ENCODE measurements around the gene ELFN1.

The ELFN1 gene

DNA sequence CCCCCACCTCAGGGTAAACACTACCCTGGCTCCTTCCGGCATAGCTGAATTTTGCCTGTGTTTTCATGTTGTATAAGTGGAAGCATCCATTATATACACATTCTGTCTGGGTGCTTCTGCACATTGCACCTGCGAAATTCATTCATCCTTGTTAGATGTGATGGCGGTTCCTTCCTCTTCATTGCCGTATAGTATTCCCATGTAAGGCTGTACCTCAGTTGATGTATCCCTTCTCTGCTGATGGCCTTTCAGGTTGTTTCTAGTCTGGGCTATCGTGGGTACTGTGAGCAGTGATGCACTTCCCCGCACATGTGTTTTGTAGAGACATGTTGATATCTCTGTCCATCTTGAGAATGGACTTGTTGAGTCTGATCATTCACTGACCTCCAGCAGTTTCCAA, 28.9 kb downstream of the ELFN1 start:
- no peak overlapping the region for H3K27ac Mint-ChIP-seq
- peaks cover 6% of the 10 kb centered on the region for H3K27me3 Mint-ChIP-seq
- DNase-seq (no peak), ATAC-seq (no peak)
- no peaks in the 10 kb centered on the region for H3K36me3 Mint-ChIP-seq (ENCODE audit: low read depth)
- H3K4me1 Mint-ChIP-seq: no peaks in the 10 kb centered on the region
- peaks cover 8% of the 10 kb centered on the region for H3K9me3 Mint-ChIP-seq
- H3K4me3 Mint-ChIP-seq: no peak overlapping the region

DNA sequence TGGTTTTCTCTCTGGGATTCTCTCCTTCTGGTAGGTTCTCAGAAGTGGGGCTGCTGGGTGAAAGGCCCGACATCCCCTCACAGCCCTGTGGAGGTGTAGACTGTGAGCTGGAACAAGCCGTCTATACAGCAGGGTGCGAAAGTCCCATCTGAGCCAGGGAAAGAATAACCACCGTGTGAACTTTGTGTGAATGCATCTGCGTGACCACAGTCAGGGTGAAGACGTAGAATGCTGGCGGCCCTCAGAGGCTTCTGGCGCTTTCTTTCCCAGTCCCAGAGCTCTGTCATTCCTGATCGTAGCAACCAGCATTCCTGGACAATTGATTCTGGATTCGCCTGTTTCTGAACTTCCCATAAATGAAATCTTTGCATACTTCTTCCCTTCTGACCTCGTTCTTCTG, 30.0 kb downstream of the ELFN1 start:
- no peak overlapping the region for H3K27ac Mint-ChIP-seq
- peaks cover 8% of the 10 kb centered on the region for H3K9me3 Mint-ChIP-seq
- H3K36me3 Mint-ChIP-seq (ENCODE audit: low read depth): no peaks in the 10 kb centered on the region
- DNase-seq: no peak
- H3K4me3 Mint-ChIP-seq: no peak overlapping the region
- no peaks in the 10 kb centered on the region for H3K4me1 Mint-ChIP-seq
- peaks cover 6% of the 10 kb centered on the region for H3K27me3 Mint-ChIP-seq
- no peak for ATAC-seq

DNA sequence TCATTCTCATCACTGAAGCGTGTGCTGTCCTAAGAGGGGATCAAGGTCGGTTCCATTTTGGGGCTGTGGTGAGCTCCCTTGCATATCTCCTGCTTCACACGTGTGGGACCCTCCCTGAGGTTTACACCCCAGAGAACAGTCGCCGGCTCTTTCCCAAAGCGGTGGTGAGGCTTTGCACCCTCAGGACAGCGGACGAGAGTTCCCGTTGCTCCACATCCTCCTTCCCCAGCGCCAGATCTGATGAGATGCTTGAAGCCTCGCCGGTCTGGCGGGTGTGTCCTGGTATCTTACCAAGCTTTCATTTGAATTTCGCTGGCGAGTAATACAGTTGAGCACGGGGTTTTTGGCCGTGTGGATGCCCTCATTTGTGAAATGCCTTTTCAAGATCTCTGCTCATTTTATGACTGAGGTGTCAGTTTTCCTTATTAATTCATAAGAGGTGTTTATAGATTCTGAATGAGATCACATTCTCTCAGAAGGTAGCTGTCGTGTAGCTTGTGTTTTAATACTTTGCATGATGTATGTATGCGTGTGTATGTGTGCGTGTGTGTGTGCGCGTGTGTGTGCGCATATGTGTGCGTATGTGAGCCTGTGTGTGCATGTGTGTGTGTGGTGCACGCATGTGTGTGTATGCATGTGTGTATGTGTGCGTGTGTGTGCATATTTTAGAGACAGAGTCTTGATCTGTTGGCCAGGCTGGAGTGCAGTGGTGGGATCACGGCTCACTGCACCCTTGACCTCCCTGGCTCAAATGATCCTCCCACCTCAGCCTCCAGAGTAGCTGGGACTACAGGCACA, 30.7 kb downstream of the ELFN1 start:
- Mint-ChIP-seq H3K27ac (no peak overlapping the region), H3K27me3 (peaks cover 6% of the 10 kb centered on the region)
- DNase-seq: no peak

DNA sequence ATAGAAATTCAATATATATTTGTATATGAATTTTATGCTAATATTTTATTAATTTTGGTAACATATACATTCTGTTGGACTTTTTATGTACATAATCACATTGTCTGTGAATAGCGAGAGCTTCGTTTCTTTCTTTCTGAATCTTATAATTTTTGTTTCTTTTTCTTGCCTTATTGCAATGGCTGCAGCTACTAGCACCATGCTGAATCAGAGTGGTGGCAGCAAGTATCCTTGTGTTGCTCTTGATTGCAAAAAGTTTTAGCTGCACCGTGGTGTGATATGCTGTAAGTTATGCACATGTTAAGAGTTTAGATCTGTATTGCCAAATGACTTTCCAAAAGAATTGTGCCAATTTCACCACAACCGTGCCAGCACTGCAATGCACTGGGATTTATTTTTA, 32.6 kb downstream of the ELFN1 start:
- ATAC-seq: no peak
- Mint-ChIP-seq H3K36me3 (ENCODE audit: low read depth) (no peaks in the 10 kb centered on the region), H3K27me3 (peaks cover 4% of the 10 kb centered on the region), H3K4me1 (no peaks in the 10 kb centered on the region), H3K4me3 (no peak overlapping the region), H3K27ac (no peak overlapping the region), H3K9me3 (peaks cover 8% of the 10 kb centered on the region)
- no peak for DNase-seq

More for the DNA sequence above, 30.7 kb downstream of the ELFN1 start:
- Mint-ChIP-seq H3K9me3 (peaks cover 8% of the 10 kb centered on the region), H3K36me3 (ENCODE audit: low read depth) (no peaks in the 10 kb centered on the region), H3K4me3 (no peak overlapping the region), H3K4me1 (no peaks in the 10 kb centered on the region)
- no peak for ATAC-seq

DNA sequence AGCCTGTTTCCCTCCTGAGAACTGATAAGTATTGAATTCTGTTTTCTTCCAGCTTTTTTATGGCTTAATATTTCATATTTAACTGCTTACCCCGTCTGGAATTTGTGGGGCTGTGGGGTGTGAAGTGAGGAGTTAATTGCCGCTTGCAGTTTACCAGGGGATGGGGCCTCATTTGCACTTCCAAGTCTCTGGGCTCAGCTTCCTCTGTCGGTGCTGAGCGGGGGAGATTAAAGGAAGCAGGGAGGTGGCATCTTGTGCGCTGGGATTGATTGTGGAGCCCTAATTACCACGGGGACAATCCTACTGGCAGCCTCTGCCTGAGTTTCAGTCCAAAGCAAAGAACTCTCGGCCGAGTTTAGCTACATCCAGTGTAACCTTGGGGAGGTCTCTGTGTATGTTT, 33.4 kb downstream of the ELFN1 start:
- no peaks in the 10 kb centered on the region for H3K4me1 Mint-ChIP-seq
- DNase-seq: no peak
- no peak overlapping the region for H3K27ac Mint-ChIP-seq
- no peak overlapping the region for H3K4me3 Mint-ChIP-seq
- no peaks in the 10 kb centered on the region for H3K36me3 Mint-ChIP-seq (ENCODE audit: low read depth)
- ATAC-seq: no peak
- H3K9me3 Mint-ChIP-seq: peaks cover 8% of the 10 kb centered on the region
- H3K27me3 Mint-ChIP-seq: peaks cover 4% of the 10 kb centered on the region

DNA sequence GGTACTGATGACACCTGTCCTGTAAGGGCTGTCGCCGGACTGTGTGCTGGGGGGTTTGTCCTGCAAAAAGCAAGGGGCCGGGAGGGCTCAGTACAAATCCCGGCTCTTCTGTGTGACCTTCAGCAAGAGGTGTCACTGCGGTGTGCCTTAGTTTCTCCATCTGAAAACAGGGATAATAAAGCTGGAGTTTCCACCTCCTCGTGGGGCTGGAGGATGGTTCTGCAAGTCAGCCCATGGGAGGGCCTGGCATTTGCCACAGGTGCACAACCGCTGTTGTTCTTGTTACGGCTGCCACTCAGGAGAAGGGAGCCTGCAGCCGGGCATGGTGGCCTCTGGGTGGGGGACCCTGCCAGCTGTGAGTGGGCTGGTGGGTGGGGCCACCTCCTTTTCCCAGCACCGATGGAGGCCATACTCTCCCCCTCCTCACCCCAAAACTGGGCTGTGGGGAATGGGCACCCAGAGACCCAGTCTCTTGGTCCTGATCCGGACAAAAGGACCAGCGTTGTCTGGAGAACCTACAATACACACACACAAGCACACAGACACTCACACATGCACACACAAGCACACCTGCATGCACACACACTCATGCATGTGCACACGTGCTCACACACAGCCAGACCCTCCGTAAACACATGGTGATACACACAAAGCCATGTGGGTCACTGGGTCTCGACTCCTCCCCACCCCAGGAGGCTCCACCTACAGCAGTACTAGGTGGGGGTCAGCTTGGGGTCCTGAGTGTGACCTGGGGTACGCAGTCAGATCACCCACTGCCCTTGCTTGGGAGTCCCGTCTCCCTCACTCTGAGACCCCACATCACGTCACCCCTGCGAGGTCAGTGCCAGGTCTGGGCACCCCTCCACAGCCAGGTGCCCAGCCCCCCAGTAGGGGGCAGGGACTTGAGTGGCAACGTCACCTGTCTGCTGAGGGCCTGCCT, 34.1 kb downstream of the ELFN1 start:
- no peak for ATAC-seq
- Mint-ChIP-seq H3K4me1 (no peaks in the 10 kb centered on the region), H3K27me3 (peaks cover 4% of the 10 kb centered on the region), H3K4me3 (no peak overlapping the region), H3K9me3 (peaks cover 8% of the 10 kb centered on the region), H3K27ac (no peak overlapping the region), H3K36me3 (ENCODE audit: low read depth) (no peaks in the 10 kb centered on the region)
- no peak for DNase-seq

DNA sequence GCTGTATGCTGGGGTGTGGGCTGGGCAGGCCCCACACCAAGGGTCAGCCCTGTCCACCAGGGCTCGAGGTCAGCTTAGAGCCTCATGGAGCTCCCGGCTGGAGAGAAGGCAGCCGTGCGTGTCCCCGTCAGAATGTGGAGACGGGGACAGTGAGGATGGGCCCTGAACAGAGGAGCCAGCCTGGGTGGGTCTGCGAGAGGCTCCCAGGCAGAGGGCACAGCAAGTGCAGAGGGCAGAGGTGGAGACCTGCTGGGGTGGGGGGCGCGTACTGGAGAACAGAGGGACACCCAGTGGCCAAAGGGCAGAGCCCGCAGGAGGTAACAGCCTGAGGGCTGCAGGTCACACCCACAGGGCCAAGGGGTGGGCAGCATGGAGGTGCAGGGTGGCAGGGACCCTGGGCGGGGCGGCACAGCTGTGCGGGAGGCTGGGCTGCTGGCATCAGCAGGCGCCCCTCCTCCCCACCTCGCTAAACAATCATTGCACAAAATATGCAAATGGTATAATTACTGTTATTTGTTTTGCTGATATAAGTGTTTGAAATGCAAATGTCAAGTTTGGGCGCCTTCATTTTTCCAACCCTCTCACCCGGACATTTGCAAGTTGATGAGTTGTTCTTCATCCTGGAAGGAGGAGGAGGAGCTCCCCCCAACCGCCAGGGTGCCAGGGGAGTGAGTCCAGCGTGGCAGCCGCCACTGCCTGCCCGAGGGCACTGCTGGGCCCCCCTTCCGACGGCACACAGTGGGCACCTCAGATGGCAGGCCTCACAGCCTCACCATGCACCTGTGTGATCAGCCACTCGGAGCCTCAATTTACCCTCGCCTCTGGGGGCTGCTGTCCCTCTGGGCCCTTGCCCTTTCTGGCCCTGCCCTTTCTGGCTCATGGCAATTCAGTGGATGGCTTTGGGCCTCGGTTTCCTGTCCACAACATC, 35.0 kb downstream of the ELFN1 start:
- DNase-seq (no peak), ATAC-seq (no peak)
- Mint-ChIP-seq H3K36me3 (ENCODE audit: low read depth) (no peaks in the 10 kb centered on the region), H3K27me3 (peaks cover 4% of the 10 kb centered on the region), H3K9me3 (peaks cover 13% of the 10 kb centered on the region), H3K27ac (no peak overlapping the region), H3K4me3 (no peak overlapping the region), H3K4me1 (no peaks in the 10 kb centered on the region)

DNA sequence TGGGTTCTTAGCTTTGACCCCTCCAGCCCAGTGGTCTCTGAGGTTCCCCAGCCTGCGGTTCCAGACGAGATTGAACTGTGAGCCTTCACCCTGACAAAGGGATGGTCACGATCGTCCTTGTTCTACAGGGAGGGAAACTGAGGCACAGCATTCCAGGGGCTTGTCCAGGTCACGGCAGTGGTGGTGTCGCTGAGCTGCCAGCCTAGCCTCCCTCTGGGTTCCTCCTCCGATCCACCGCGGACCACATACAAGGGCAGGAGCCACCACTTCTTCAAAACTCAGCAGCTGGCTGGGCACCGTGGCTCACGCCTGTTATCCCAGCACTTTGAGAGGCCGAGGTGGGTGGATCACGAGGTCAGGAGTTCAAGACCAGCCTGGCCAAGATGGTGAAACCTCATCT, 35.8 kb downstream of the ELFN1 start:
- Mint-ChIP-seq H3K9me3 (peaks cover 13% of the 10 kb centered on the region), H3K27ac (no peak overlapping the region), H3K4me3 (no peak overlapping the region), H3K36me3 (ENCODE audit: low read depth) (no peaks in the 10 kb centered on the region), H3K27me3 (peaks cover 2% of the 10 kb centered on the region), H3K4me1 (no peaks in the 10 kb centered on the region)
- DNase-seq (no peak), ATAC-seq (no peak)

DNA sequence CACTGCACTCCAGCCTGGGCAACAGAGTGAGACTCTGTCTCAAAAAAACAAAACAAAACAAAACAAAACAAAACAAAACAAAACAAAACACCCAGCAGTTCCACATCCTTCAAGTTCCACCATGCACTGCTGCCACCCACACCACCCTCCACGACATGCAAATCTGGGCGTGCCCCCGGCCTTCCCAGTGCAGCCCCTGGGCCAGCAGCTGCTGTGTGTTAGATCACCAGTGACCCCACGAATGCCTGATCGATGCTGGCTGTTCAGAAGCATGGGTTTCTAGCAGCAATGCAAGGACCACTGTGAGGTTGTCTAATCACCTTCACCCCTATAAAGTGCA, 36.3 kb downstream of the ELFN1 start:
- Mint-ChIP-seq H3K4me3 (no peak overlapping the region), H3K27me3 (peaks cover 2% of the 10 kb centered on the region), H3K4me1 (no peaks in the 10 kb centered on the region), H3K9me3 (peaks cover 13% of the 10 kb centered on the region), H3K27ac (no peak overlapping the region), H3K36me3 (ENCODE audit: low read depth) (no peaks in the 10 kb centered on the region)
- DNase-seq (no peak), ATAC-seq (no peak)

DNA sequence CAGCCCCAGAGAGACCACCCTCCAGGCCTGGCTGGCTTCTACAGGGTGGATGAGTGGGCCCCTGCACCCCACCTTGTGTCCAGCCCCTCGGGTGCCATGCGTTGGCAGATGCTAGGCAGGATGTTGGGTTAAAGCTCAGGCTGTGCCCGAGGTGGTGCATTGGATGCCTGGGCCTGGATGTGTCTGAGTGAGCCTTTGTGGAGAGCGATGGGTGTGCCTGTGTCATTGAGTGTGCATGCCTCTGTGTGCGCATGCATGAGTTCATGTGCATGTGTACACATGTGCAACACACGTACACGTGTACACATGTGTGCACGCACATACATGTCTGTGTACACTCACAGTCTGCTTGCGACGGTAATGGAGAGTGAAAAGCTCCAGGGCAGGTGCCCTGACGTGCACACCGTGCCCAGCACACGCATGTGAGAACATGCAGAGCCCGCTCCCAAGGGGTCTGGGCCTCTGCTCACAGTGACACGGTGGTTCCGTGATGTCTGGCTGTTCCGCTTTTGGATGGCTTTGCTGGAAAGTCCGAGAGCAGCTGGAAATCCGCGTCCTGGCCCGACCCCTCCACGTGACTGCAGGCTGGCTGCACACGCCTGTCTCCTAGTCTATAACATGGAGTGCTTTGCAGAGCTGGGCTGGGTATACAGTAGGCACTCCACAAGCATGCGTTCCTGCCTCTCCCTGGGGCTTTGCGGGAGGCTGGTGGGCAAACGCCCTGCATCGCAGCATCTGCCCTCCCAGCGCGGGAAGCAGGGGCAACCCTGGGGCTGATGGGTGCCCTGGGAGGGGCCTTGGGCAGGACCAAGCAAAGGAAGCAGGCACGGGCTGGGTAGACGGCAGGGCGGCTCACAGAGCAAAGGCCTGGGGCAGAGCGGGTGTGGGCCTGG, 36.9 kb downstream of the ELFN1 start:
- peaks cover 13% of the 10 kb centered on the region for H3K9me3 Mint-ChIP-seq
- H3K27me3 Mint-ChIP-seq: no peaks in the 10 kb centered on the region
- H3K4me3 Mint-ChIP-seq: no peak overlapping the region
- DNase-seq: no peak
- no peak for ATAC-seq
- H3K36me3 Mint-ChIP-seq (ENCODE audit: low read depth): no peaks in the 10 kb centered on the region
- no peaks in the 10 kb centered on the region for H3K4me1 Mint-ChIP-seq
- no peak overlapping the region for H3K27ac Mint-ChIP-seq

DNA sequence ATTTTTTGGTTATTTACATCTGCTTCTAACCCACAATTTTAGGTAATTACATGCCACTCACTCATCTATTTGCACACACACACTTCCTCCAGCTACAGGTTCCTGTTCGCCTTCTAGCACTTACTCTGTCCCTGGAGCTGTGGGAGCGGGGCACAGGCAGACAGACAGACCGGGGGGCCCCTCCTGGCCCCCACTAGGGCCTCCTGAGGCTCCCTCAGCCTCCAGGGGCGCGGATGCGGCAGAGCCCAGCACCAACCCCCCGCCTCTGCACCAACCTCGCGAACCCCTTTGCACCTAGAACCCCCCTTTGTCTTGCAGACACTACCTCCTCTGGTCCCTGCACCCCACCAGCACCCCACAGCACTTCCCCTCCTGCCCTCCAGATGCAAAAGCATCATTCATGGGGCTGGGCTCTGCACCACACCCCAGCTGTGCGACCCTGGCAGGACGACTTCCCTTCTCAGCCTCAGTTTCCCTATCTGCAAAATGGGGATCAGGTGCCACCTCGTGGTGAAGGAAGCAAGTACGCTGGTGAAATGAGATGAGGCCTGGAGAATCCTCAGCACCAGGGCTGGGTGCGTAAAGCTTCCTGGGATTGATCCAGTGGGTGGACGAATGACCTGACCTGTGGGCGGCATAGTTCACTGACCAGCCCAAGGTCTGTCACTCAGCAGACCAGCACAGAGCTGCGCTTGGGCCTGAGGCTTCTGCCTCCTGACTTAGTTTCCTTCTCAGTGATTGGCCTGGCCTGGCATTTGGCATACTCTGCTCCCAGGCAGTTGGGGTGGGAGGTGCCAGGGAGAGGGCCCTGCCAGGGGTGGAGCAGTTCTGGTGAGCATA, 37.9 kb downstream of the ELFN1 start:
- ATAC-seq (no peak), DNase-seq (no peak)
- Mint-ChIP-seq H3K4me3 (no peak overlapping the region), H3K4me1 (no peaks in the 10 kb centered on the region), H3K9me3 (peaks cover 9% of the 10 kb centered on the region), H3K36me3 (ENCODE audit: low read depth) (no peaks in the 10 kb centered on the region), H3K27ac (no peak overlapping the region), H3K27me3 (no peaks in the 10 kb centered on the region)

DNA sequence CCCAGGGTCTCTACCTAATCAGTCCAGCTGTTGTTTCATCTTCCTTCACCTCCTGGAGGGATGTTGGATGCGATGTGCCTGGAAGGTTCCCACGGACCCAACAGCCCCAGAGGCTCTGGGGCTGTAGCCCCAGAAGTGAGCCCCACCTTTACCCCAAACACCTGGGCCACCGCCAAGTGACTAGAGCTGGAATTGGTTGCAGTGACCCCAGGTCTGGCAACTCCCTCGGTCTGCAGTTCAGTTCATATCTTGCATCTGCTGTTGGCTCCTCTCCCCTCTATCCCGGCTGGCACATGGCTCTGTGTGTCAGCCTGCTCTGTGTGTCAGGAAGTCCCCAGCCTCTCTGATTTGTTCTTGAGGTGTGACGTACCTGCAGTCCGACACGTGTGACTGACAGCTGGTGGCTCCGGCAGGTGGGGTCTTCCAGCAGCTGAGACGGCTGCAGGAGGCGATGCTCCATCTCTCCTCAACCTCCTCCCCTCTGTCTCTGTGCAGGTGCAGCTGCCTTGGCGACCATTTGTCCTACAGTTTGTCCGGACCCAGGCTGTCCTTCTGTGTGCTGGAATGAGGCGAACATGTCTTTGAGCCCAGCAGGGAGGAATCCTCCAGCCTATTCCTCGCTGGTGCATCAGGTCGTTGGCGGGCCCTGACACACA, 38.6 kb downstream of the ELFN1 start:
- Mint-ChIP-seq H3K4me3 (no peak overlapping the region), H3K36me3 (ENCODE audit: low read depth) (no peaks in the 10 kb centered on the region)
- ATAC-seq: no peak

DNA sequence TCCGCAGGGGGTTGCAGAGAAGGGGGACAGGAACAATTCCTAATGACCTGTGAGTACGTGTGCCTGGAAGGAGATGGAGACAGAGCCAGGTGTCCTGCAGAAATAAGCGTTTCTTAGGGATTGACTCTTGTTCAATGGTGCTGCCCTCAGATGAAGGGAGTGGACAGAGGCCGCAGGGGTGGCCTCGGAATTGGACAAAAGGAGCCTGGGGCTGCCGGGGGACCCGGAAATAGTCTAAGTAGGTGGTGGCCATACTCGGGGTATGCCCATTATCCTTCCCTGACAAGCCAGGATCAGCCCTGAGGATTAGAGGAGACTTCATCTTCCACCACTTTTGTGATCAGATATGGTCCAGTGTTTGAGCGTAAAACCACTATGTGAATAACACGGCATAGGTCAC, 39.2 kb downstream of the ELFN1 start:
- ATAC-seq: no peak
- DNase-seq: no peak
- H3K36me3 Mint-ChIP-seq (ENCODE audit: low read depth): no peaks in the 10 kb centered on the region
- H3K27ac Mint-ChIP-seq: no peak overlapping the region
- H3K4me3 Mint-ChIP-seq: no peak overlapping the region
- H3K4me1 Mint-ChIP-seq: no peaks in the 10 kb centered on the region
- H3K9me3 Mint-ChIP-seq: peaks cover 5% of the 10 kb centered on the region
- H3K27me3 Mint-ChIP-seq: no peaks in the 10 kb centered on the region

More for the DNA sequence above, 38.6 kb downstream of the ELFN1 start:
- no peak overlapping the region for H3K27ac Mint-ChIP-seq
- H3K9me3 Mint-ChIP-seq: peaks cover 5% of the 10 kb centered on the region
- H3K27me3 Mint-ChIP-seq: no peaks in the 10 kb centered on the region
- H3K4me1 Mint-ChIP-seq: no peaks in the 10 kb centered on the region
- DNase-seq: no peak
